HUES6 (cell line): Measurements from ENCODE around the gene SHOX.
"Not testable (repeated sequence)": the region's sequence is repeated elsewhere in the genome, so short reads cannot be mapped to it uniquely, and the experiment has no call there.

ENCODE experiments used
- H3K27ac ChIP-seq: 2 replicates; pipeline ENCODE4 v1.7.0; 2013; ENCODE audit warnings: low read depth, mild to moderate bottlenecking, low read length, inconsistent platforms
- H3K27me3 ChIP-seq: 2 replicates; pipeline ENCODE4 v1.6.1; 2013; ENCODE audit warnings: low read length; ENCODE audit not compliant: control insufficient read depth, insufficient read depth
- H3K36me3 ChIP-seq: 2 replicates; pipeline ENCODE4 v1.6.1; 2013; ENCODE audit warnings: low read length; ENCODE audit not compliant: control insufficient read depth, insufficient read depth
- H3K4me1 ChIP-seq: 2 replicates; pipeline ENCODE4 v1.6.1; 2013; ENCODE audit warnings: low read length; ENCODE audit not compliant: control insufficient read depth, insufficient read depth
- H3K4me3 ChIP-seq: 2 replicates; pipeline ENCODE4 v1.5.1; 2013; ENCODE audit warnings: low read depth, low read length
- H3K9ac ChIP-seq: one replicate; pipeline ENCODE4 v1.6.1; 2013; ENCODE audit warnings: mild to moderate bottlenecking, low read length
- H3K9me3 ChIP-seq: 2 replicates; pipeline ENCODE4 v1.6.1; 2013; ENCODE audit warnings: low read depth, low read length; ENCODE audit not compliant: control insufficient read depth, insufficient read depth

The SHOX gene

DNA sequence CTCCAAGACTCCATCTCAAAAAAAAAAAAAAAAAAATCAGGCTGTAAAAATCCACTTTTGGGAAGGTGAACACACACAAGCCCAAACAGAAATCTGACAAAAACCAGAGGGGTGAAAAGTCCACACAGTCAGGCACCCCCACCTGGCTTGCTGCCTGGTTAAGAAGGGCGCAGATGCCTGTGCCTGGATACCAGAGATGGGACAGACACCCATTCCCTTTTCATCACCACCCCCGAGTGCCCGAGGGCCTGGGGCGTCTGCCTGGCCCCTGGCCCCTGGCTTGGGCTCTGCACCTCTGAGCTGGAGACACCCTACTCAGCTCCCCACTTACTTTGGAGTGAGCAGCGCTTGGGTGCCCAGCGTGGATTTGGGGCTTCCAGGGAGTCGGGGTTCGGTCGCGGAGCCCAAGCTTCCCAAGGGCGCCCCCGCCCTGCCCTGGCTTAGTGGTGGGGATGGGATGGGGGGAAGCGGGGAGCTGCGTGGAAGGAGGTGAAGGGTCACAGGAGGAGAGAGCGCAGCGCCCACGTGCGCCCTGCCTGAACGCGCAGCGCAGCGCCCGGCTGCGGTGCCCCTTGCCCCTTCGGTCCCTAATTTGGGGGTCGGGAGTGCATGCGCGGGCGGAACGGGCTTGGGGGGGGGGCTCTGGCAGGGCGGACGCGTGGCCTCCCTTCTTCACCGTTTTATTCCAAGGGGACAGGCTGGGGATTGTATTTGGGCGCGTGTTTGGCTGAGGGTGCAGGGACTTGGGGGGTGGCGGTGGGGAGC lies 11.3 kb downstream of the SHOX start:
- no peak overlapping the region for H3K27ac ChIP-seq
- H3K9me3 ChIP-seq, result no peaks in the 10 kb centered on the region
- H3K4me3 ChIP-seq, result peak overlapping the region; percentile 14; the same call in 1 of the 2 replicates
- H3K4me1 ChIP-seq, result peaks cover 21% of the 10 kb centered on the region
- H3K9ac ChIP-seq, result no peak overlapping the region
- peaks cover 100% of the 10 kb centered on the region for H3K27me3 ChIP-seq
- H3K36me3 ChIP-seq, result no peaks in the 10 kb centered on the region

DNA sequence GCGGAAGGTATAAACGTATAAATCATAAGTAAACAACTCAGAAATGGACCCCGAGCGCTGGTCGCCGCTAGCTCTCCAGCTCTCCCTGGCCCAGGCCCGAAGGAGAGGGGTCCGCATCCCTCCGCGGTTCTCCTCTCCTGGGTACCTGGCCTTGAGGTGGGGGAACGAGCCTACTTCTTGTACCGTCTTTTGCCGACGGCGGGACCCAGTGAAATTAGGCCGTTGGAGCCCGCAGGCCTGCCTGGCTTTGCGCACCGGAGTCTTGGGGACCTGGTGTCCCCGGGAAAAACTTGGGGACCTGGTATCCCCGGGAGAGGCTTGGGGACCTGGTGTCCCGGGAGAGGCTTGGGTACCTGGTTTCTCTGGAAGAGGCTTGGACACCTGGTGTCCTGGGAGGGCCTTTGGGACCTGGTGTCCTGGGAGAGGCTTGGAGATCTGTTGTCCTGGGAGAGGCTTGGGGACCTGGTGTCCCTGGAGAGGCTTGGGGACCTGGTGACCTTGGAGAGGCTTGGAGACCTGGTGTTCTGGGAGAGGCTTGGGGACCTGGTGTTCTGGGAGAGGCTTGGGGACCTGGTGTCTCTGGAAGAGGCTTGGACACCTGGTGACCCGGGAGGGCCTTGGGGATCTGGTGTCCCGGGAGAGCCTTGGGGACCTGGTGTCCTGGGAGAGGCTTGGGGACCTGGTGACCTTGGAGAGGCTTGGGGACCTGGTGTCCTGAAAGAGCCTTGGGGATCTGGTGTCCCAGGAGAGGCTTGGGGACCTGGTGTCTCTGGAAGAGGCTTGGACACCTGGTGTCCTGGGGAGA lies 12.0 kb downstream of the SHOX start:
- peaks cover 16% of the 10 kb centered on the region for H3K4me1 ChIP-seq
- H3K27ac ChIP-seq, result no peak overlapping the region
- no peak overlapping the region for H3K9ac ChIP-seq
- peaks cover 93% of the 10 kb centered on the region for H3K27me3 ChIP-seq
- no peak overlapping the region for H3K4me3 ChIP-seq
- no peaks in the 10 kb centered on the region for H3K9me3 ChIP-seq
- no peaks in the 10 kb centered on the region for H3K36me3 ChIP-seq

DNA sequence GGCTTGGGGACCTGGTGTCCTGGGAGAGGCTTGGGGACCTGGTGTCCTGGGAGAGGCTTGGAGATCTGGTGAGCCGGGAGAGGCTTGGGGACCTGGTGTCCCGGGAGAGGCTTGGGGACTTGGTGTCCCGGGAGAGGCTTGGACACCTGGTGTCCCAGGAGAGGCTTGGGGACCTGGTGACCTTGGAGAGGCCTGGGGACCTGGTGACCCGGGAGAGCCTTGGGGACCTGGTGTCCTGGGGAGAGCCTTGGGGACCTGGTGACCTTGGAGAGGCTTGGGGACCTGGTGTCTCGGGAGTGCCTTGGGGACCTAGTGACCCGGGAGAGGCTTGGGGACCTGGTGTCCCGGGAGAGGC lies 12.6 kb downstream of the SHOX start:
- no peaks in the 10 kb centered on the region for H3K9me3 ChIP-seq
- H3K27me3 ChIP-seq, result peaks cover 89% of the 10 kb centered on the region
- H3K4me3 ChIP-seq, result no peak overlapping the region
- no peak overlapping the region for H3K27ac ChIP-seq
- H3K9ac ChIP-seq, result no peak overlapping the region
- H3K4me1 ChIP-seq, result peaks cover 13% of the 10 kb centered on the region
- H3K36me3 ChIP-seq, result no peaks in the 10 kb centered on the region

DNA sequence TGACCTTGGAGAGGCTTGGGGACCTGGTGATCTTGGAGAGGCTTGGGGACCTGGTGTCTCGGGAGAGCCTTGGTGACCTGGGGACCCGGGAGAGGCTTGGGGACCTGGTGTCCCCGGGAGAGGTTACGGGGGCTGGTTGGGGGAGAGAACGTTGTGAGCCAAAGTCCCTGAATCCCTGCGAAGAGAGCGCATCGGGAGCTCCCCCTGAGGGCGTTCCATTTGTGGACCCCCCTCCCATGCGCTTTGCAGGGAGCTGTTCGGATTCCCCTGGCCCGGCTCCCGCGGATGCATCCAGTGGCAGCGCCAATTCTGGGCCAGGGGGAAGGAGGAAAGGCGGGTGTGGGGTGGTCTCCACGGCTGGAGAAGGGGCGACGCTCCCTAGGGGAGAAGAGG lies 13.3 kb downstream of the SHOX start:
- no peak overlapping the region for H3K27ac ChIP-seq
- peaks cover 6% of the 10 kb centered on the region for H3K4me1 ChIP-seq
- H3K27me3 ChIP-seq, result peaks cover 87% of the 10 kb centered on the region
- H3K36me3 ChIP-seq, result no peaks in the 10 kb centered on the region
- H3K9ac ChIP-seq, result no peak overlapping the region
- H3K9me3 ChIP-seq, result no peaks in the 10 kb centered on the region
- peak overlapping the region; percentile 66 for H3K4me3 ChIP-seq

DNA sequence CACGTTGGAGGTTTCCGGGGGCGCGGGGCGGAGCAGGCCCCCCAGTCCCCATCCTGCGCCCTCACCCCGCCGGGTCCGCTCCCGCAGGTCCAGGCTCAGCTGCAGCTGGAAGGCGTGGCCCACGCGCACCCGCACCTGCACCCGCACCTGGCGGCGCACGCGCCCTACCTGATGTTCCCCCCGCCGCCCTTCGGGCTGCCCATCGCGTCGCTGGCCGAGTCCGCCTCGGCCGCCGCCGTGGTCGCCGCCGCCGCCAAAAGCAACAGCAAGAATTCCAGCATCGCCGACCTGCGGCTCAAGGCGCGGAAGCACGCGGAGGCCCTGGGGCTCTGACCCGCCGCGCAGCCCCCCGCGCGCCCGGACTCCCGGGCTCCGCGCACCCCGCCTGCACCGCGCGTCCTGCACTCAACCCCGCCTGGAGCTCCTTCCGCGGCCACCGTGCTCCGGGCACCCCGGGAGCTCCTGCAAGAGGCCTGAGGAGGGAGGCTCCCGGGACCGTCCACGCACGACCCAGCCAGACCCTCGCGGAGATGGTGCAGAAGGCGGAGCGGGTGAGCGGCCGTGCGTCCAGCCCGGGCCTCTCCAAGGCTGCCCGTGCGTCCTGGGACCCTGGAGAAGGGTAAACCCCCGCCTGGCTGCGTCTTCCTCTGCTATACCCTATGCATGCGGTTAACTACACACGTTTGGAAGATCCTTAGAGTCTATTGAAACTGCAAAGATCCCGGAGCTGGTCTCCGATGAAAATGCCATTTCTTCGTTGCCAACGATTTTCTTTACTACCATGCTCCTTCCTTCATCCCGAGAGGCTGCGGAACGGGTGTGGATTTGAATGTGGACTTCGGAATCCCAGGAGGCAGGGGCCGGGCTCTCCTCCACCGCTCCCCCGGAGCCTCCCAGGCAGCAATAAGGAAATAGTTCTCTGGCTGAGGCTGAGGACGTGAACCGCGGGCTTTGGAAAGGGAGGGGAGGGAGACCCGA lies 14.0 kb downstream of the SHOX start:
- no peaks in the 10 kb centered on the region for H3K4me1 ChIP-seq
- H3K27ac ChIP-seq, result no peak overlapping the region
- H3K27me3 ChIP-seq, result peaks cover 86% of the 10 kb centered on the region
- no peaks in the 10 kb centered on the region for H3K36me3 ChIP-seq
- peak overlapping the region; percentile 66 for H3K4me3 ChIP-seq
- H3K9me3 ChIP-seq, result no peaks in the 10 kb centered on the region
- no peak overlapping the region for H3K9ac ChIP-seq

DNA sequence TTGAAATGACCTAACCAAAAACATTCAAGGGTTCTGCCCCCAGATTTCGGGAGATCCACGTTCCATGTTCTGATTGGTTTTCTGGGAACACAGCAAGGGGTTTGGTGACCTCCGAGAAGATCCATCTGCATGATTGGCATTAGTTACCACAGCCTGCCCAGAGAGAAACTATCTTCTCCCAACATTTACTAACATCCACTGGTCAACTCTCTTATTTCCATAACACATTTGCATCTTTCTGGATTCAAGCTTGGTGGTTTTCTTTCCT lies 15.6 kb downstream of the SHOX start:
- peaks cover 77% of the 10 kb centered on the region for H3K27me3 ChIP-seq
- no peaks in the 10 kb centered on the region for H3K36me3 ChIP-seq
- no peak overlapping the region for H3K27ac ChIP-seq
- H3K9me3 ChIP-seq, result no peaks in the 10 kb centered on the region
- no peak overlapping the region for H3K4me3 ChIP-seq
- H3K4me1 ChIP-seq, result no peaks in the 10 kb centered on the region
- no peak overlapping the region for H3K9ac ChIP-seq

DNA sequence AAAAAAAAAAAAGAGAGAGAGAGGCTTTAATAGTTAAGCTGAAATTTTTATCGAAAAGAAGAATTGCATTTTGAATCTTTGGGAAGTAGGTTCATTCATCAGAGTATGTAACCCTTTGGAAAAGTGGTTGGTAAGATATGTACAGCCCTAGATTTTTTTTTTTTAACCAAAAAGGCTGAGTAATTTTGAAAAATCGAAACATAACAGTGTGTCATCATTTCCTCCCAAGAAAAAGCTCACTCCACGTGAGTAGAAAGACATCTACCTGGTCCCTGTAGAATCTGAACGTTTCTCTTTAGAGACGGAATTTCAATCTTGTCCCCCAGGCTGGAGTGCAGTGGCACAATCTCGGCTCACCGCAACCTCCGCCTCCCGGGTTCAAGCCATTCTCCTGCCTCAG lies 16.2 kb downstream of the SHOX start:
- Histone ChIP-seq H3K9ac (no peak overlapping the region), H3K4me3 (no peak overlapping the region), H3K4me1 (no peaks in the 10 kb centered on the region), H3K27me3 (peaks cover 71% of the 10 kb centered on the region), H3K36me3 (no peaks in the 10 kb centered on the region), H3K27ac (no peak overlapping the region), H3K9me3 (no peaks in the 10 kb centered on the region)

DNA sequence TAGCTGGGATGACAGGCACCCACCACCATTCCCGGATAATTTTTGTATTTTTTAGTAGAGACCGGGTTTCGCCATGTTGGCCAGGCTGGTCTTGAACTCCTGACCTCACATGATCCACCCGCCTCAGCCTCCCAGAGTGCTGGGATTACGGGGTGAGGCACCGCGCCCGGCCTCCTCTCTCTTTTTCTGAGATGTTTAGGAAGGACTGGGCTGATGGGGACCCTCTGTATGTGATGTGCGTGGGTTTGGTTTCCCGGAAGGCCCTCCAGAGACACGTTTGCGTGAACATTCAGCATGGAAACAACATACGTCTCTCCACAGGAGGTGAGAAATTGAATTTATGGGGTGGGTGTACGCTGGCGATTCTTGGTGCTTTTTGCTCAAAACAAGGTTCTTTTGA lies 18.6 kb downstream of the SHOX start:
- Histone ChIP-seq H3K4me3 (no peak overlapping the region), H3K36me3 (no peaks in the 10 kb centered on the region), H3K9ac (no peak overlapping the region), H3K27me3 (peaks cover 51% of the 10 kb centered on the region), H3K9me3 (no peaks in the 10 kb centered on the region), H3K27ac (no peak overlapping the region), H3K4me1 (no peaks in the 10 kb centered on the region)

DNA sequence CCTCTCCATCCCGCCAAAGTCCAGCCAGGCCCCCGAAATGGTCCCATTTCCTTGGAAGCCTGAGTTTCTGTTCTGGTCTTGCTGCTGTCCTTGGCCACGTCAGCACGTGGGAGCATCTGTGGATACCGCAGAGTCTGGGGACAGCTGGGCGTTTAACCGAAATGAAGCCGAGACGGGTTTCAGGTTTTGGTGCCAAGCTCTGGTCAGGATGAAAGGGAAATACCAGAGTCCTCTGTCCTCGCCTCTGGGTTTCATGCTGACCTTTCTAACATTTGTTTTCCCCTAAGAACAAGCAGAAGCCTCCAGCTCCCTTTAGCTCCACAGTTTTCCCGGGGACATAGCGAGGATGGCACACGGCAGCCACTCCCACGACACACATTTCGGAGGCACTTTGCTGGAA lies 19.7 kb downstream of the SHOX start:
- Histone ChIP-seq H3K9me3 (no peaks in the 10 kb centered on the region), H3K4me1 (no peaks in the 10 kb centered on the region), H3K27ac (no peak overlapping the region), H3K27me3 (peaks cover 39% of the 10 kb centered on the region), H3K36me3 (no peaks in the 10 kb centered on the region), H3K9ac (no peak overlapping the region), H3K4me3 (no peak overlapping the region)

DNA sequence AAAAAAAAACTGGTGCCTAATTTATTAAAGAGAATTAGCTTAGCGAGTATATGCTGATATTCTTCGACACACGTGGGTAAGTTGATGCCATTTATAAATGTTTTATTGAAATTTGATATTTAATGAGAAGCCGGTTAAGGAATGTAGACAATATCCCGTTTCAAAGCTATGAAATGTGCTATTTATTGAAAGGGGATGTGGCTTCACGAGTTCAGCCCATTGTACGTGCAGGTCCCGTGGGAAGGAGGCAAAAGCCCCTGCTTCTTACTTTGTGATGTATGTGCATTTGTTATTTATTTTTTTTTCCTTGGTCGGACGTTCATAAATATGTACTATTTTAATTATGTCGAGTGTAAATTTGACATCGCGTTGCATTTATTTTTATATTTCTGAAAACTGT lies 20.2 kb downstream of the SHOX start:
- H3K4me3 ChIP-seq, result no peak overlapping the region
- H3K27me3 ChIP-seq, result peaks cover 34% of the 10 kb centered on the region
- no peak overlapping the region for H3K9ac ChIP-seq
- no peaks in the 10 kb centered on the region for H3K36me3 ChIP-seq
- H3K27ac ChIP-seq, result no peak overlapping the region
- H3K9me3 ChIP-seq, result no peaks in the 10 kb centered on the region
- no peaks in the 10 kb centered on the region for H3K4me1 ChIP-seq

DNA sequence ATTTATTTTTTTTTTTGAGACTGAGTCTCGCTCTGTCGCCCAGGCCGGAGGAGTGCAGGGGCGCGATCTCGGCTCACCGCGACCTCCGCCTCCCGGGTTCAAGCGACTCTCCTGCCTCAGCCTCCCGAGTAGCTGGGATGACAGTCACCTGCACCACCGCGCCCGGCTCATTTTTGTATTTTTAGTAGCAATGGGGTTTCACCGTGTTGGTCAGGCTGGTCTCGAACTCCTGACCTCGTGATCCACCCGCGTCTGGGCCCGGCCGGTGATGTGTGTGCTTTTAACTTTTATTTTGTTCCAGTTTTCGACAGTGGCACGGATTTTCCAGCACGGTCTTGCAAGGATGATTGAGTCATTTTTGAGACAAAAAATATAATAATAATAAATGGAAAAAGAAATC lies 21.3 kb downstream of the SHOX start:
- not testable (repeated sequence) for H3K27ac ChIP-seq, H3K9me3 ChIP-seq, H3K4me1 ChIP-seq, H3K36me3 ChIP-seq, H3K9ac ChIP-seq, H3K4me3 ChIP-seq
- peaks cover 23% of the 10 kb centered on the region for H3K27me3 ChIP-seq
